HG02840 (cell line): ENCODE measurements around the gene LPO.
A peak's percentile ranks its signal among the peaks of the same experiment; 100 is the strongest.

Experiments
- ATAC-seq: cut with Tn5 transposase; IDR thresholded peaks from one replicate; pipeline ENCODE4 v1.9.1; 2021; ENCODE audit warnings: mild to moderate bottlenecking, moderate library complexity, moderate number of reproducible peaks; ENCODE audit not compliant: unreplicated experiment, low FRiP score

LPO gene

DNA sequence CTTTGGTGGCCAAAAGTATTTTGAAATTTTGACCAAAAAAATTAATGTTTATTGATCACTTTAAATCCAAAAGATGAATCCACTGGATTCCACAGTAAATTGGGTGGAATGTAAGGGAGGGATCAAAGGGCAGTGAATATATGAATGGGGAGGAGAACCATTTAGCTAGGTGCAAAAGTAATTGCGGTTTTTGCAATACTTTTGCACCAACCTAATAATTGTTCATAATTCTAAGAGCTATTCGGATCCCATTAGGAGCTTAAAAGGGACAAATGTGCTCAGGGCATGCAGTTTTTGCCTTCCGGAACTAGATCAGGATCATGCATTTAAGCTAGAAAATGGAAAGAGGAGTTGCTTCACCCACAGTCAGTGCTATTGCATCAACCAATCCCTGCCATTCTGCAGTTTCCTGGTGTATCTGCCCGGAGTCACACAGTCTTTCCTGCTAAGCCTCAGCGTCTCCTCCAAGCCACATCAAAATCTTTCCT, at the start of gene LPO:
LPO (plus strand) TSS at position 438 of the 488 bp plus-strand sequence. CDS start 4,396 bp downstream, outside the sequence.
- ATAC-seq = no peak

DNA sequence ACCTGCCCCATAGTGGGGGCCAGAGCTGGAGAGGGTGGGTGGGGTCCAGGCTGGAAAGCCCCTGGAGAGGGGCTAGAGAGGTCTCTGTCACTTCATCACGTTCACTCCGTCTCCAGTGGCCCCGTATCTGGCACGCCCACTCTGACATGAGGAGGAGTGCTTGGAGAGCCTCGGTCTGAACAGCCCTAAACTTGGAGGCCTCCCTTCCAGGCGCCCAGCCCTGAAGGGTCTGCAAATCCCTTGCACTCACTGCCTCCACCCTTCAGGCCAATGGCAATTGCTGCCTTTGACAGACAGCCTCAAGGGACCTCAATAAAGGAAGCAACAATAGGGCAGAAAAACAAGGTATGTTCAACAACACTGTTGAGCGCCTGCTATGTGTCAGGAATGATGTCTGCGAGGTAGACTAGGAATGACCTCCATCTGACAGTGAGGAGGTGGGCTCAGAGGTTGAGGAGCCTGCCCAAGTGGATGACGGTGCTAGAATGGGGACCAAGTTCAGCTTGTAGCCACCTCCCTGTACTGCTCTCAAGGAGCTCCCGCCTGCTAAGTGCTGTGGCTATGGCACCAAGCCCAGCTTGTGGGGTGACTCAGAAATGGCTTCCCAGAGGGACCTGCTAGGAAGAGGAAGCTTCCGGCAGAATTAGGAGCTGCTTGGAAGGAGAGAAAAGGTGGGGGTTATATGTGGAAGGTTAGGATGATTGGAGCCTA, 48.8 kb upstream of the LPO start:
- ATAC-seq = no peak

DNA sequence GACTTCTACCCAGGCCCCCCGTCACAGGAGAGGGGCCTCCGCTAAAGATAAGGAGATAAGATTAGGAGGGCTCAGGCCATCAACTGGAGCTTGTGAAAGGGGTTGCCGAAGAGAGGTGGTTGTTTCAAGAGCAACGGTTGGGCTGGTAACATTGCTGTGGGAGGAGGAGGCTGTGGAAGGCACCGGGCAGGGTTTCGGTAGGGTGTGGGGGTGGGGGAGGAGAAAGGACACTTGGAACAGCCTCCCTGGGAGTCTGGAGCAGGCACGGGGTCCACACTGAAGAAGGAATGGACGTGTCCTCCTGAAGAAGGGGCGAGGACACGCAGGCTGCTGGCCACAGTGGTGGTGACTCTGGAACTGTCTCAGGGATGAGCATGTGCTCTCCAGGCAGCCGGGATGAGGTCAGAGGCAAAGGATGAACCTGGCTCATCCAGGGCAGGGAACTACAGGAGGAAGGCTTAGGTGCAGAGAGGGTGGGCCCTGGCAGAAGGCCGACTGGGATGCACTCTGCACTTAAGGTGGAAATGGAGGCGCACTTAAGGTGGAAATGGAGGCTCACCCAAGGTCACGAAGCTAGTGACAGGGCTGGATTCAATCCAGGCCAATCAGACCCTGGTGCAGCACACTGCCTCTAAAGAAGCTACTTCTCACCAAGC, 47.0 kb upstream of the LPO start:
- no peak for ATAC-seq

DNA sequence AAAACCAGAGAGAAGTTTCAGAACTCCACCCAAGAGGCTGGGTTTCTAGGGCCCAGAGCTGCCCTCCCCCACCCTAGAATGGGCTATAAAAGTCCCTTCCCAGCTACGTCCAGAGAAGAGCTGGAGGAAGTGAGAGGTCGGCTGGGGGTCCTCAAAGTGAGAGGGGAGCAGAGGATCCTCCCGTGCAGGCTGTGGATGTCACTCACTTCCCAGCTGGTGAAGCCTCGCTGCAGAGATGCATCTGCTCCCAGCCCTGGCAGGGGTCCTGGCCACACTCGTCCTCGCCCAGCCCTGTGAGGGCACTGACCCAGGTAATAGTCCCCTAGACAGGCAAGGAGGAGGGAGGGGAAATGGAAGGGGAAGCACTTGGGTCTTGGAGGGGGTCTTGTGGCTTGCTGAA, 45.8 kb upstream of the LPO start, which contains the start of gene EPX:
EPX (plus strand) TSS at position 115 of the 400 bp plus-strand sequence; CDS start at position 236, 121 bp downstream.
- no peak for ATAC-seq

DNA sequence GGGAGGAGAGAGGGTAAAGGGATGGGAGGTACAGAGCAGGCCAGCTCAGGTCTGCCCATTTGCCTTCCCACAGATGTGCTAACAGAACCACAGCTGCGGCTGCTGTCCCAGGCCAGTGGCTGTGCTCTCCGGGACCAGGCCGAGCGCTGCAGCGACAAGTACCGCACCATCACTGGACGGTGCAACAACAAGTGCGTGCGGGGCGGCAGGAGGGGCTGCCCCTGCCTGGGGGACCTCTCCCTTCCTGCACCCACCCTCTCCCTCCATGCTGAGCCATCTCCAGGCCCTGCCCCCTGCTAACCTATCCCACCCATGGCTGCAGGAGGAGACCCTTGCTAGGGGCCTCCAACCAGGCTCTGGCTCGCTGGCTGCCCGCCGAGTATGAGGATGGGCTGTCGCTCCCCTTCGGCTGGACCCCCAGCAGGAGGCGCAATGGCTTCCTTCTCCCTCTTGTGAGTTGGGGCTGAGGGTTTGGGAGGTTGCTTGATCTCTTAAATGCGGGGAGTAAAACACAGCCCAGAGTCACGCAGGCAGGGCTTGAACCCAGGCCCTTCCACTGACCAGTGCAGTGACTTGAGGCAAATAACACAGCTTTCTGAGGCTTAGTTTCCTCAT, 44.6 kb upstream of the LPO start:
- no peak for ATAC-seq

DNA sequence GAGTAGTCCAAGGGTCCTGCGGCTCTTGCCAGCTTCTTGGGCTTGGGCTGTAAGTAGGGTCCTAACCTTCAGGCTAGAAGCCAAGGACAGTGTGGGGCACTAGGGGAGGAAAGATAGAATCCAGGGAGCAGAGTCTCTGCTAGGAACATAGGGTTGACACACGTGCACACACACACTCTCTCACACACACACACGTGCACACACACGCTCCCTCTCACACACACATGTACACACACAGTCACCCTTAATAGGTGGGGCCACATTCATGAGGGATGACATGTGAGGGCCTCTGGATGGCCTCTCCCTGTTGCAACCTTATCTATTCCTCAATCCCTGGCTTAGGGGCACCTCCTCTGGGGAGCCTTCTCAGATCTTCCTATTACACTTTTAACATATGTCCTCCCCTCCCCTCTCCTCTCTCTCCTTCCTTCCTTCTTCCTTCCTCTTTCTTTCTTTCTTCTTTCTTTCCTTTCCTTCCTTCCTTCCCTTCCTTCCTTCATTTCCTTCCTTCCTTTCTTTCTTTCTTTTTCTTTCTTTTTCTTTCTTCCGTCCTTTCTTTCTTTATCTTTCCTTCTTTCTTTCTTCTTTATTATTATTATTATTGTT, 42.8 kb upstream of the LPO start:
- ATAC-seq = no peak

DNA sequence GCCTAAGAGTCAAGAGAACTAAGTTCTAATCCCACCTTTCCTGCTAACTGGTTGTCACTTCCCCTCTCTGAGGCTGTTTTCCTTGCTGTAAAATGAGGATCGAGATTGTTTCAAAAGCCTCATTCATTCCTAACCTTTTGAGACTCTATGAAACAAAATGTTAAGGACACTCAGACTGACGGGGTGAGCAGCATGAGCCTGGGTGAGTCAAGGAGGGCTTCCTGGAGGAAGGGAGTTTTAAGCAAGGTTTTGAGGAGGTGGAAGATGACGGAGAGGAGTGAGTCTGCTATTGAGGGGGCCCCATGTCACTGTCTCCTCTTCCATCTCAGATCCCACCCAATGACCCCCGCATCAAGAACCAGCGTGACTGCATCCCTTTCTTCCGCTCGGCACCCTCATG, 41.8 kb upstream of the LPO start:
- ATAC-seq = no peak

DNA sequence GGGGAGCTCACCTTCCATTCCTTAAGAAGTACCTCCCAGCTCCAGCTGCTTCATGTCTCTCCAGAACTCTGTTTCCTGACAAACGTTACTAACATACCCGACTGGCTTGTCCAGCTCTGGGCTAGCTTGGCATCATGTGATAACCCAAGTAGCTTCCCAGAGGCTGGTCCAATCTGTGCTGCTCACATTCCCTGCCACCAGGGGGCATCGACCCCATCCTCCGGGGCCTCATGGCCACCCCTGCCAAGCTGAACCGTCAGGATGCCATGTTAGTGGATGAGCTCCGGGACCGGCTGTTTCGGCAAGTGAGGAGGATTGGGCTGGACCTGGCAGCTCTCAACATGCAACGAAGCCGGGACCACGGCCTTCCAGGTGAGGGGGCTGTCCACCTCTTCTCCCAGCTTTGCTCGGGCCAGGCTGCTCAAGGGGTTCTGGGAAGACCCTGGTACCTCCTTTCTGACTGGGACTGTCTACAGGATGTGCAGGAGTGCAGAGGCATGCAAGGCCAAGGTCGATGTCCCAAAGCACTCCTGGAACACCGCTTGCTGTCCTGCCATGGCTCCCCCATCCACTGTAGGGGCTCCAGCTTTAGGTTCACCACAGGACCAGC, 38.3 kb upstream of the LPO start:
- ATAC-seq = no peak

DNA sequence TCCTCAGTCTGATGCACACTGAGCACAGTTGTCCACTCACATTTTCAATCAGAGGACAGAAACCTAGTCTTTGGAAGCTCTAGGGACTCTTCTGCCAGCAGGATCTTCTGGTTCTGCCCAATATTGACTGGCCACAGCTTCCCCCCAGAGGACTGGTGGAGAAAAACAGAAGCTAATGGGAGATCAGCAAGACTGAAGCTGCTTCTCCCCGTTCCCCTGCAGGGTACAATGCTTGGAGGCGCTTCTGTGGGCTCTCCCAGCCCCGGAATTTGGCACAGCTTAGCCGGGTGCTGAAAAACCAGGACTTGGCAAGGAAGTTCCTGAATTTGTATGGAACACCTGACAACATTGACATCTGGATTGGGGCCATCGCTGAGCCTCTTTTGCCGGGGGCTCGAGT, 35.5 kb upstream of the LPO start:
- no peak for ATAC-seq

DNA sequence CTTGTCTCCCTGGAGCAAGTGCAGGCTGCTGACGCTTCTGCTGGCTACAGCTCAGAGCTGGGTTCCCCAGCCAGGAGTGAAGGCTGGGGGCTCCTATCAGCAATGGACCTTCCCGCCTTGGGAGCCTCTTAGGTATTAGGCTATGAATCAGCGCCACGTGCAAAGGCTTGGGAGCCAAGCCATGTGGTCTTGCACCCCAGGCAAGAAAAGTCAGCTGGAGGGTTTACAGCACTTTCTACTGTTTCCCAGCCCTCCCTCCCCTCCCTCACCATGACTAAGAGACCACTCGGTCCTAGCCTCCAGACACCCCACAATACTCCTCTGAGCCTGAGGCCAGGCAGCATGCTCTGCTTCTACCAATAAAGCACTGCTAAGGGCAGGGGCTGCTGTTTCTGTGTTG, 33.6 kb upstream of the LPO start:
- ATAC-seq = no peak

DNA sequence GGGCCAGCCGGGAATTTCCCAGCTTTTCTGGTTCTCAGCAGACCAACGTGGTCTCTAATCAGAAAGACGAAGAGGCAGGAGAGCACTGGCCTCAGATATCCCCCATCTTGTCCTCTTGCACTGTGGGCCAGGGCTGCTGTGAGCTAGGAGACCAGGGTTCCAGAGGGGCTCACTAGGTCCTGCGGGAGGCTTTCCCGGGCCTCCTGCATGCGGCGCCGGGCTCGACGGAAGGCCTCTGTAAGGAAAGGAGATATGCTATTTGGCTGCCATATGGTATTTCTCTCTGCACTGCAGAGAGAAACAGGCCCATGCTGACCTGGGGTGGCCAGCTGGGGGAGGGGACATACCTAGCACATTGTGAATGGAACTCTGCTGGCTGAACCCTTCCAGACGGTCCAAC, 32.4 kb upstream of the LPO start:
- ATAC-seq = no peak

DNA sequence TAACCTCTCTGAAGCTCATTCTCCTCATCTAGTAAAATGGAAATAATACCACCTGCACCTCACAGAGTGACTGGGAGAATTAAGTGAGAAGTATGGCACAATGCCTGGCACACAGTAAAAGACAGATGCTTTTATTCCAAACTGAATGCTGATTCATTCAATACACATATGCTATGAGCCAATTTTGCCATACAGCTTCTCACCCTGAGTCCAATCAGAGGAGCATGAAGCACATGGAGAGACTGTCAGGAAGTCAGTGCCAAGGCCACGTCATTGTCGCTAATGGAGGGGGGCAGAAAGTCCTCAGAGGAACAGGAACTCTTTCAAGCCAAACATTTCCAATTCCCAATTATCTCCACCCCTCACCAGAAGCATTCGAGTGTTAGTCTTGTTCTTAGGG, 30.9 kb upstream of the LPO start:
- no peak for ATAC-seq

DNA sequence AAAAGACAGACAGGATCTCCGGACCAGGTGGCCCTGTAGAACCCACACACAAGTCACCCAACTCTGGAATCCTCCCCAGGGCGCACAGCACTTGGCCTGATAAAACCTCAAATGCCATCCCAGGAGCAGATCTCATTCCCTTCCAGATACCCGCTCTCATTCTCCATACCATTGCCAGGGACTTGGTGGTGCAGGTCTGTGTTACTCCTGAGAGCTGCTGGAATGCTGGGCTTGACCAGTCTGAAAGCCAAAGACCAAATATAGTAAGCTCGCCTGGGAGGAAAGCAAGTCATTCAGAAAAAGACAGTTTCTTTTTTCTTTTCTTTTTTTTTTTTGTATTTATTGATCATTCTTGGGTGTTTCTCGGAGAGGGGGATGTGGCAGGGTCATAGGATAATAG, 30.0 kb upstream of the LPO start:
- ATAC-seq = no peak

DNA sequence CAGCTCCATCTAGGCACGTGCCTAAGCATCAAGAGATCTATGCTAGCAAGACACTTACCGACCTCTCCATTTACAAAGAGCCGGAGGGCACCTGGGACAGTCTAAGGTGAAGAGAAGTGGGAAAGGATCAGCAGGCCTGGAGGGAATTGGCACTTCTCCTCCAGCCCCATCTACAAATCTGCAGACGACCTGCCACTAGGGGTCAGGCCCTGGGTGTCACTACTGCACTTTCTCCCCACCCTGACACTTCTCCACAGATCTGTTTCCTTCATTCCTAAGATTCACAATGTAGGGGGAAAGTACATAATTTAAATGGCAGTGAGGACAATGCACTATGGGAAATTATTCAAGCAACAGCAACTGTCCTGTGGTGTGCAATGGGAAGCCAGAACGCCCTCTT, 27.5 kb upstream of the LPO start:
- no peak for ATAC-seq

DNA sequence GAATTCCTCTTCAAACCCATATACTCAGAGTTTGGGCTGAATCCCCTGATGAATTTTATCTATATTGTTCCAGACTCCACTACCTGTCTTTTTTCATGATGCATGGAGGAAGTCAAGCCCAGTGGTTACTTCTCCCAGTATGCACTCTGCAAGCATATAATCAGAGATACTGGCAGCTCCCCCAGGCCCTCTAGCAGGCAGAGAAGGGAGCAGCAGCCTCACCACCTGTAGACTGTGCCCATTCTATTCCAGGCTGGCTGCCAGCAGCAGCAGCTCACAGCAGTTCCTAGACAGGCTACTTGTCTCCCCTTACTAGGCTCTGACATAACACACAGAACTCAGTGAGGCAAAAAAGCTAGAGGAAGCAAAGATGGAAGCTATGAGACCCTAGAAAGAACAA, 22.7 kb upstream of the LPO start:
- no peak for ATAC-seq

DNA sequence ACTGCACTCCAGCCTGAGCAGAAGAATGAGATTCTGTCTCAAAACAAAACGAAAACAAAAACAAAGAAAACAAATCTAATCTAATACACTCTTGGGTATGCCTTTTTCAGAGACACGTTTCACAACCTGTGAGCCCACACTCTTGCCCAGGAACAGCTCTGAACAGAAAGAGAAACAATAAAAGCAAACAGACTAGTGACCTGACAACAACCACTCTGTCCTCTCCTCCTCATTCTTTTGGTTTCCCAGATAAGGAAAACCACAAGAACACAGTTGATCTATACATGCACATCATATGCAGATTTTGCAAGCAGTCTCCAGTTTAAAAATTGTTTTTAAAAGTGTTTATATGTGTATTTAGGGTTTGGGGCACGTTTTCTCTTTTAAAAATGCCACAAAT, 20.6 kb upstream of the LPO start:
- ATAC-seq = no peak

DNA sequence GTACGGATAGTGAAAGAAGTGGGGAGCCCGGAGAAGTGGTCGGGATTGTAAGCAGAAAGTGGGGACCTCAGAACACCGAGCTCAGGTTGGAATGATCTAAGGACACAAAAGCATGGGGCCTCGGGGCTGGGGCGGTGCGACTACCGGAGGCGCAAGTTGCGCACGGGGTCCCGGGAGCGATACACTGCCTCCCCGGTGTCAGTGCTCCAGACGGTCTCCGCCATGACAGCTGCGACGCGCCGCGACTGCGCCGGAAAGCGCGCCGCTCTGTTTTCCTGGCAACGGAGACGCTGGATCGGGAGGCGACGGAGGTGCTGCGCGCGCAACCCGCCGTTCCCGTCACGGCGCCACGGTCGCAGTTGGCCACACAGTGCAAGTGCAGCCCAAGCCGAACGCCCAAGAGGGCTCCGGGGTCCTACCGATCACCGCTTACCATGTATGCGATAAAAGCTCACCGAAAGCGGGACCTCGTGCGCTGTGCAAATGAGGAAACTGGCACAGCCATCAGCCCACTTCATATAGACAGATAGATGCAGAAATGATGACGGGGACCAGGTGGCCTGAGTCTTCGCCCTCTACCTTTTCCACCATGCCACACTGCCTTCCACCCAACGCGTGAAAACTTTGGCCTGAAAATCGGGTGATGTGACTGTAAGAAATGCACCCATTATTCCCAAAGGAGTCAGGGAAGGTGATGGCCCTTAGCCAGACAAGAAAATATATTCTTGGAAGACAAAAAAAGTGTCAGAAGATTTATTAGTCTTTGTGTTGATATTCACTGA, 19.2 kb upstream of the LPO start, which contains the start of gene MKS1:
MKS1 (minus strand) TSS at position 249 of the 782 bp plus-strand sequence; CDS start at position 224, 25 bp downstream.
- ATAC-seq = peak; percentile 96

DNA sequence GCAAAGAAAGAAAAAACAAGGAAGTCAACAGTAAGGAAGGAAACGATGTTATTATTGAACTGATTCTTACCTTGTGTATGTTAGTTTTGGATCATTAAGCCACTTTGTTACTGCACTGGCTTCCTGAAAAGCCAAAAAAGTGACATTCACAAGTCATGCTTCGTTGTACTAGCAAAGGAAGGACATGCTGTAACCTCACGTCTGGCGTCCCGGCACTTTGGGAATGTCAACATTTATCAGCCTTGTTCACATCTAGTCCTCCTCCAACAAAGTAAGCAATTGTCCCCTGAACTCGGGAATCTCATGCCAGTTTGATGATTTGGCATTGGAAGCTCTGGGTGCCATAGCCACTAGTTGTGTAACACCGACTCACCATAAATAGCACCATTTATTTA, 18.6 kb upstream of the LPO start:
- no peak for ATAC-seq

DNA sequence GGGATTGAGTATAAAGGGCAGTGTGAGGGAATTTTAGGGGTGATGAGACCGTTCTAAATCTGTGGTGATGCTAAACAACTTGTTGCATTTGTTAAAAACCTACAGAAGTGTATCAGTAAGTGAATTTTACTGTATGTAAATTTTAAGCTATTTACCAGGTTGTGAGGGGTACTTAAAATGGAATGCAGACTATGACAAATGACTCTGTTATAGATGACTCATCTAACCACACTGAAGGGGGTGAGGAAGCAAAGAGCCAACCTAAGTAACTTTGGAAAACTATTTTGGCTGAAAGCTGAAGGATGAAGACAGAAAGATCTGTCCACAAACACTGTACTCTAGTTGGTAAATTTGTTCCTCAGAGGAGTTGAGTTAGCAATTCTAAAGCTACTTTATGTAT, 14.1 kb upstream of the LPO start:
- no peak for ATAC-seq

DNA sequence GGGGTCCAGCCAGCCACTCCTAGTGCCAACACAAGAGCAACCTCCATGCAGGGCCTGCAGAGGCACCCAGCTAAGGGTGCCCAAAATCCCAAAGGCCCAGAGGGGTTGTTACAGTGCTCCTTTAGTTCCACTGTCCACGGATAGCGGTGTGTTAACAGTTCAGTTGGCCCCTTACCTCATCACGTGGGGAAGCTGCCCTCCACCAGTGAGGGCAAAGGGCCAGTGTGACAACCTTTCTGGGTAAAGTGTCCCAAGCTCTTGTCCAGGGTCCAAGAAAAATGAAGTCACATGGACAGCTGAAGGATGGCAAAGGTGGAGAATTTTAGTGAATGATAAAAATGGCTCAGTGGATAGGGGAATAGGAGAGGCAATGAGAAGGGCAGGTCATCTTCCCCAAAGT, 10.7 kb upstream of the LPO start:
- no peak for ATAC-seq
